Esophagus muscularis mucosa (tissue), 4 donors: ENCODE measurements around the gene TCEAL9. TPM values are rescaled to one million over a fixed set of nuclear protein-coding genes. Genes with fewer than 3 reads are reported as not detected.
"Not testable (repeated sequence)": the region's sequence is repeated elsewhere in the genome, so short reads cannot be mapped to it uniquely, and the experiment has no call there.

Experiments
- DNase-seq: peaks from one replicate; pipeline ENCODE4 v3.0.0-alpha.2; 2017; ENCODE audit errors: extremely low spot score
- H3K27ac ChIP-seq, 4 donors: fragments of 200-600 bp; sonication (generic); replicated peaks in 1 of 4; 1 replicate in 3 of 4; 2 replicates in 1 of 4; pipeline ENCODE4 v1.5.1; 2016 to 2019; ENCODE audit warnings: mild to moderate bottlenecking in 1 of 4
- H3K27me3 ChIP-seq, 4 donors: fragments of 200-600 bp; sonication (generic); one replicate each; pipeline versions ENCODE4 v1.5.1 to v1.6.0; 2016 to 2019
- H3K36me3 ChIP-seq, 4 donors: fragments of 200-600 bp; sonication (generic); one replicate each; pipeline ENCODE4 v1.5.1; 2016 to 2019
- H3K4me1 ChIP-seq, 4 donors: fragments of 200-600 bp; sonication (generic); one replicate each; pipeline ENCODE4 v1.5.1; 2016 to 2019
- H3K4me3 ChIP-seq, 4 donors: fragments of 200-600 bp; sonication (generic); 1 replicate in 2 of 4; 2 replicates in 2 of 4; pipeline ENCODE4 v1.5.1; 2016 to 2019; ENCODE audit warnings: mild to moderate bottlenecking in 4 of 4, moderate library complexity in 1 of 4
- H3K9me3 ChIP-seq, 4 donors: fragments of 200-600 bp; sonication (generic); 1 replicate in 3 of 4; 2 replicates in 1 of 4; pipeline ENCODE4 v1.5.1; 2016 to 2019
- EP300 ChIP-seq: sonication (generic); formaldehyde crosslinking; IDR thresholded peaks from one replicate; pipeline ENCODE4 v1.6.1; 2017; ENCODE audit warnings: antibody characterized with exemption
- POLR2A ChIP-seq: fragments of 450-650 bp; IDR thresholded peaks from one replicate; pipeline ENCODE4 v1.6.1; 2017; ENCODE audit warnings: antibody characterized with exemption, moderate library complexity, mild to moderate bottlenecking, low read depth
- POLR2AphosphoS5 ChIP-seq, 2 donors: sonication (generic); formaldehyde crosslinking; IDR thresholded peaks; one replicate each; pipeline ENCODE4 v1.6.1; 2017; ENCODE audit warnings: antibody characterized with exemption in 2 of 2
- WGBS: methylation state at CpG from one replicate; pipeline ENCODE4 v1.1.5; 2018; 5-methylcytosine and 5-hydroxymethylcytosine counted together
- intact Hi-C: fragments of 100-400 bp; cut with DNase I; formaldehyde crosslinking; loops from one replicate; pipeline ENCODE4 v1.15.1; 2023
- total RNA-seq, 4 donors: library from RNA; depleted of rRNA; stranded (reverse); fragments of >200 nt; gene quantifications; one replicate each; pipeline versions ENCODE4 v1.1.0 to v1.2.1, GENCODE V29; 2016
- TF ChIP-seq, protein P1 (sequence below), 3 experiments: fragments of 200-600 bp in 2 of 3; fragments of 450-650 bp in 1 of 3; sonication (generic) in 2 of 3; IDR thresholded peaks; one replicate each; pipeline ENCODE4 v1.5.1; 2017 to 2019; ENCODE audit warnings: antibody characterized with exemption in 3 of 3, mild to moderate bottlenecking in 2 of 3, moderate library complexity in 1 of 3

TCEAL9 gene
- total RNA-seq, 4 donors from 2014 or later, result 47.3 to 69.3 (median 52.9) TPM

DNA sequence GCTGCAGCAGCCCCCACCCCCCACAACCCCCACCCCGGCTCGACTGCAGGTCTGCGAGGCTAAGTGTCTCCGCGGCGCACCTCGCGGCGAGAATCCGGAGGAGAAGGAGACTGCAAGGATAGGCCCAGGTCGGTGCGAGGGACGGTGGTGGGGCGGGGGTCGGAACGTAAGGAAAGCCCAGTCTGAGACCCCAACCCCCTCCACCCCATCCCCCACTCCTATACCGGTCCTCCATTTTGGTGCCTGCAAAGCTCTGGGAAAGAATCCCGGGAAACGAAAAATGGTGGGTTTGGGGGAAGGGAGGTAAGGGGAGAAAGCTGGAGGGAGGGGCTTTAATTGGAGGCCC, 20.6 kb downstream of the TCEAL9 start:
- intact Hi-C loops, result loop anchor here (2.0 kb wide), 1 partner anchor 20 kb away; the partner anchor contains the start of gene TCEAL9
- DNase-seq, result no peak

GRCh38 chrX:103378990-103379389, 22.7 kb downstream of the TCEAL9 start:
- H3K36me3 ChIP-seq, result no peaks in the 10 kb centered on the region
- intact Hi-C loops, result no loop called here
- WGBS, result 64% methylated on average over 2 of the region's 2 CpGs
- H3K9me3 ChIP-seq, result no peaks in the 10 kb centered on the region
- H3K27ac ChIP-seq, result no peak overlapping the region
- DNase-seq, result no peak
- TF ChIP-seq POLR2AphosphoS5 (IDR thresholded peaks at IDR 0.05) (no peak), POLR2A (no peak), EP300 (no peak)
- TF ChIP-seq, protein P1, sequence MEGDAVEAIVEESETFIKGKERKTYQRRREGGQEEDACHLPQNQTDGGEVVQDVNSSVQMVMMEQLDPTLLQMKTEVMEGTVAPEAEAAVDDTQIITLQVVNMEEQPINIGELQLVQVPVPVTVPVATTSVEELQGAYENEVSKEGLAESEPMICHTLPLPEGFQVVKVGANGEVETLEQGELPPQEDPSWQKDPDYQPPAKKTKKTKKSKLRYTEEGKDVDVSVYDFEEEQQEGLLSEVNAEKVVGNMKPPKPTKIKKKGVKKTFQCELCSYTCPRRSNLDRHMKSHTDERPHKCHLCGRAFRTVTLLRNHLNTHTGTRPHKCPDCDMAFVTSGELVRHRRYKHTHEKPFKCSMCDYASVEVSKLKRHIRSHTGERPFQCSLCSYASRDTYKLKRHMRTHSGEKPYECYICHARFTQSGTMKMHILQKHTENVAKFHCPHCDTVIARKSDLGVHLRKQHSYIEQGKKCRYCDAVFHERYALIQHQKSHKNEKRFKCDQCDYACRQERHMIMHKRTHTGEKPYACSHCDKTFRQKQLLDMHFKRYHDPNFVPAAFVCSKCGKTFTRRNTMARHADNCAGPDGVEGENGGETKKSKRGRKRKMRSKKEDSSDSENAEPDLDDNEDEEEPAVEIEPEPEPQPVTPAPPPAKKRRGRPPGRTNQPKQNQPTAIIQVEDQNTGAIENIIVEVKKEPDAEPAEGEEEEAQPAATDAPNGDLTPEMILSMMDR (IDR thresholded peaks at IDR 0.05), result no peak
- H3K4me3 ChIP-seq, result no peak overlapping the region
- H3K4me1 ChIP-seq, result peaks cover 0 to 12% (median 3%) of the 10 kb centered on the region in 4 donors
- H3K27me3 ChIP-seq, result no peaks in the 10 kb centered on the region

More for the DNA sequence above, 20.6 kb downstream of the TCEAL9 start:
- Histone ChIP-seq H3K4me3 (peak overlapping the region; percentile 58 to 73 (median 70)), H3K27me3 (no peaks in the 10 kb centered on the region), H3K27ac (peak overlapping the region; percentile 65 to 86 (median 84)), H3K9me3 (no peaks in the 10 kb centered on the region), H3K36me3 (no peaks in the 10 kb centered on the region), H3K4me1 (peaks cover 0 to 12% (median 3%) of the 10 kb centered on the region in 4 donors)
- TF ChIP-seq POLR2AphosphoS5 (IDR thresholded peaks at IDR 0.05), result no peak
- no peak for TF ChIP-seq POLR2A
- TF ChIP-seq, protein P1 (IDR thresholded peaks at IDR 0.05), result no peak
- no peak for TF ChIP-seq EP300
- 50% methylated on average over 3 of the region's 19 CpGs for whole genome bisulfite sequencing

DNA sequence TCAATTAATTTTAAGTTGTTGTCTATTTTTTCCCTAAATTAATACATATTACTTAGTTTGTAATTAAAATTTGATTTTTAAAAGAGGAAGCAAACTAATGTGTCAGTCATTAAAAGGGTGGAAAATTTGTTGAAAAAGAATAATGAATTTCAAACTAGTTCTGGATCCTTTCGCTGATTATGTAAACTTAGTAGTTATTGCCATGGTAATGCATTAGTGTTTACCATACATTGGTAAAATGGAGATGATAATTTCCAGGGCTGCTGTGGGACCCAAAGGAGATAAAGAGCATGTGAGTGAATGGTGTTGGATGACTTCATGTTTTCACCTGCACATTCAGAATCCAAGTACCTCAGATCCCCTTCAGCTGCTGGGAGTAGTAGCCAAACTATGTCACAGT, 26.6 kb downstream of the TCEAL9 start:
- no peak overlapping the region for H3K4me3 ChIP-seq
- WGBS, result 62% methylated on average over 1 of the region's 1 CpG
- no peaks in the 10 kb centered on the region for H3K9me3 ChIP-seq
- no peaks in the 10 kb centered on the region for H3K27me3 ChIP-seq
- intact Hi-C loops, result no loop called here
- H3K36me3 ChIP-seq, result no peaks in the 10 kb centered on the region
- H3K27ac ChIP-seq, result no peak overlapping the region
- DNase-seq, result no peak
- peaks cover 0 to 20% (median 4%) of the 10 kb centered on the region in 4 donors for H3K4me1 ChIP-seq
- TF ChIP-seq POLR2A (no peak), POLR2AphosphoS5 (IDR thresholded peaks at IDR 0.05) (no peak), EP300 (no peak)
- TF ChIP-seq, protein P1 (IDR thresholded peaks at IDR 0.05), result no peak

DNA sequence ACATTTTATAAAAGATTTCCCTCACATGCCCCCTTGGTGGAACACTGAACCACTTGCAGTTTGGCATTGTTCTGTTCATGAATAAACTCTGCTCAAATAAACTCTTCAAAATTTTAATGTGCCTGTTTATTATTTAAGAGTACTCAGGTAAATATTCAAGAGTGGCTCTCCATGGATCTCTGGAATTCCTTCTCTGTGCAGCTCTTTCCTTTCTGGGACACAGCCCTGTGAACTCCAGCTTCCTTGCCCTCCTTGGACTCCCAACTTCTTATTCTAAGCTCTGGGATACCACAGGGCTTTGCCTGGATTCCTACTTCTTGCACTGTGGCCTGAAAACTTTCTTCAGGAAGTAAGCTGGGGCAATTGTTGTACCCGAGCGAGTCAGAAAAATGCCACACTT, 28.4 kb downstream of the TCEAL9 start:
- WGBS, result 75% methylated on average over 2 of the region's 2 CpGs
- no peaks in the 10 kb centered on the region for H3K9me3 ChIP-seq
- no peaks in the 10 kb centered on the region for H3K36me3 ChIP-seq
- H3K4me1 ChIP-seq, result peaks cover 0 to 13% (median 4%) of the 10 kb centered on the region in 4 donors
- no peak overlapping the region for H3K4me3 ChIP-seq
- no peaks in the 10 kb centered on the region for H3K27me3 ChIP-seq
- no peak overlapping the region for H3K27ac ChIP-seq
- intact Hi-C loops, result no loop called here
- no peak for TF ChIP-seq EP300
- no peak for TF ChIP-seq POLR2A
- TF ChIP-seq POLR2AphosphoS5 (IDR thresholded peaks at IDR 0.05), result no peak
- TF ChIP-seq, protein P1 (IDR thresholded peaks at IDR 0.05), result no peak
- DNase-seq, result no peak

DNA sequence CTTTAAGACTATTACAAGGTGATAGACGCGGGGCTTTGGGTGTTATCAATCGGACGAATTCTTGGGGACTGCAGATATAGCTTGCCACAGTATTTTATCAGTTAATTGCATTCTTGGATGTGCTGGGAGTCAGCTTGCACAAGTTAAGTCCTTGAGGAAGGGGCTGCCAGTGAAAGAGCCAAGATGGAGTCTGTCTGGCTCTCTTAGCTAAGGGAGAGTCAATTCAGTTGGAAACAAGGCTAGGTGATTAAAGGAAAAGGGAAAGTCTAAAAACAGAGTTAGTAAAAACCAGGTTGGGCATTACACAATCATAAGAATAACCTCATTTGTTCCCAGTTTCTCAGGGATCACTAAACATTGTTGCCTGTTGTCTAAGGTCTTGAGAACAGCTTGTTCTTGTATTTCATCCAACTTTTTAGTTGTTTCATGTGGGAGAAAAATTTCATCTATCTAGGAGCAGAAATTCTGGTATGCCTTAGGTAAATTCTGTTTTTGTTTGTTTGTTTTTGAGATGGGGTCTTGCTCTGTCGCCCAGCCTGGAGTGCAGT, 29.1 kb downstream of the TCEAL9 start:
- H3K27me3 ChIP-seq, intact Hi-C loops, DNase-seq, H3K36me3 ChIP-seq, H3K4me3 ChIP-seq, H3K9me3 ChIP-seq: not testable (repeated sequence)
- Histone ChIP-seq H3K27ac (peak overlapping the region in 2 of 4 donors; percentile 24 to 55), H3K4me1 (peaks cover 0 to 13% (median 4%) of the 10 kb centered on the region in 4 donors)
- 80% methylated on average over 5 of the region's 5 CpGs for WGBS
